Thymus (tissue), 11 donors: Measurements from ENCODE around the gene PRKX. TPM values are rescaled to one million over a fixed set of nuclear protein-coding genes. Genes with fewer than 3 reads are reported as not detected.
"Not testable (repeated sequence)": the region's sequence is repeated elsewhere in the genome, so short reads cannot be mapped to it uniquely, and the experiment has no call there.

Experiments used
- DNase-seq, 9 donors: peaks; one replicate each; pipeline ENCODE4 v3.0.0-alpha.2; 2013; ENCODE audit warnings: low spot score in 9 of 9, low read depth in 6 of 9, missing footprints in 1 of 9
- H3K27ac ChIP-seq, 2 donors: one replicate each; pipeline ENCODE4 v1.5.1; 2013; ENCODE audit warnings: control low read depth in 1 of 2, low read depth in 1 of 2, low read length in 1 of 2, mild to moderate bottlenecking in 1 of 2, moderate library complexity in 1 of 2
- H3K27me3 ChIP-seq, 2 donors: one replicate each; pipeline ENCODE4 v1.5.1; 2013; ENCODE audit warnings: low read length in 1 of 2; ENCODE audit not compliant: control insufficient read depth in 2 of 2, insufficient read depth in 1 of 2
- H3K36me3 ChIP-seq, 2 donors: one replicate each; pipeline ENCODE4 v1.5.1; 2013; ENCODE audit warnings: low read length in 1 of 2, mild to moderate bottlenecking in 1 of 2, moderate library complexity in 1 of 2; ENCODE audit not compliant: control insufficient read depth in 2 of 2, insufficient read depth in 2 of 2
- H3K4me1 ChIP-seq, 2 donors: one replicate each; pipeline ENCODE4 v1.5.1; 2013; ENCODE audit warnings: low read length in 2 of 2; ENCODE audit not compliant: control insufficient read depth in 2 of 2, insufficient read depth in 2 of 2
- H3K4me3 ChIP-seq, 2 donors: one replicate each; pipeline ENCODE4 v1.5.1; 2013; ENCODE audit warnings: low read length in 2 of 2, control low read depth in 1 of 2, mild to moderate bottlenecking in 1 of 2
- H3K9me3 ChIP-seq, 2 donors: one replicate each; pipeline ENCODE4 v1.5.1; 2013; ENCODE audit warnings: low read length in 1 of 2, mild to moderate bottlenecking in 1 of 2; ENCODE audit not compliant: control insufficient read depth in 2 of 2, insufficient read depth in 1 of 2
- WGBS: extraction: QIAGEN DNeasy Blood & Tissue Kit; methylation state at CpG from one replicate; pipeline ENCODE4 v1.1.7; 2013; 5-methylcytosine and 5-hydroxymethylcytosine counted together
- polyA plus RNA-seq: library from polyadenylated mRNA; stranded (reverse); fragments of 200-250 nt; gene quantifications from one replicate; pipeline ENCODE4 v1.2.3, GENCODE V29; 2013
- total RNA-seq: library from RNA; stranded (reverse); fragments of 120-200 nt; gene quantifications from one replicate; pipeline ENCODE4 v1.2.4, GENCODE V29; 2013
- donor health status: healthy.

The PRKX gene
- total and polyA plus RNA-seq, 2 donors = 8.6 to 14.2 TPM

GRCh38 chrX:3582451-3582850, 131.0 kb downstream of the PRKX start:
- Histone ChIP-seq H3K36me3 (no peaks in the 10 kb centered on the region), H3K9me3 (no peaks in the 10 kb centered on the region), H3K4me3 (no peak overlapping the region), H3K27ac (no peak overlapping the region), H3K4me1 (no peaks in the 10 kb centered on the region), H3K27me3 (no peaks in the 10 kb centered on the region)
- DNase-seq = no peak

- no peaks in the 10 kb centered on the region for H3K36me3 ChIP-seq
- 82% methylated on average over 2 of the region's 2 CpGs for WGBS
Measured at GRCh38 chrX:3581609-3582108, 131.8 kb downstream of the PRKX start.

GRCh38 chrX:3577551-3577950, 135.9 kb downstream of the PRKX start:
- no peaks in the 10 kb centered on the region for H3K9me3 ChIP-seq
- H3K4me3 ChIP-seq = no peak overlapping the region
- no peak for DNase-seq
- H3K27me3 ChIP-seq = no peaks in the 10 kb centered on the region
- H3K4me1 ChIP-seq = no peaks in the 10 kb centered on the region
- 97% methylated on average over 1 of the region's 1 CpG for WGBS
- no peaks in the 10 kb centered on the region for H3K36me3 ChIP-seq
- no peak overlapping the region for H3K27ac ChIP-seq

More at GRCh38 chrX:3581609-3582108, 131.8 kb downstream of the PRKX start:
- Histone ChIP-seq H3K27me3 (no peaks in the 10 kb centered on the region), H3K4me1 (no peaks in the 10 kb centered on the region), H3K9me3 (no peaks in the 10 kb centered on the region), H3K27ac (no peak overlapping the region), H3K4me3 (no peak overlapping the region)
- DNase-seq = no peak

- Histone ChIP-seq H3K4me1 (no peaks in the 10 kb centered on the region), H3K9me3 (no peaks in the 10 kb centered on the region), H3K36me3 (no peaks in the 10 kb centered on the region), H3K27me3 (no peaks in the 10 kb centered on the region), H3K27ac (no peak overlapping the region), H3K4me3 (no peak overlapping the region)
- DNase-seq = no peak
- 87% methylated on average over 11 of the region's 11 CpGs for WGBS
Measured at GRCh38 chrX:3576886-3577501, 136.5 kb downstream of the PRKX start.

- WGBS = 91% methylated on average over 3 of the region's 3 CpGs
- Histone ChIP-seq H3K4me1 (no peaks in the 10 kb centered on the region), H3K36me3 (no peaks in the 10 kb centered on the region), H3K27me3 (no peaks in the 10 kb centered on the region), H3K27ac (no peak overlapping the region), H3K4me3 (no peak overlapping the region), H3K9me3 (no peaks in the 10 kb centered on the region)
- DNase-seq = no peak
Measured at GRCh38 chrX:3567686-3568085, 145.8 kb downstream of the PRKX start.

- no peak overlapping the region for H3K4me3 ChIP-seq
- whole genome bisulfite sequencing = 92% methylated on average over 4 of the region's 4 CpGs
- H3K27me3 ChIP-seq = no peaks in the 10 kb centered on the region
- no peaks in the 10 kb centered on the region for H3K9me3 ChIP-seq
- H3K36me3 ChIP-seq = no peaks in the 10 kb centered on the region
- H3K27ac ChIP-seq = no peak overlapping the region
- no peak for DNase-seq
- H3K4me1 ChIP-seq = no peaks in the 10 kb centered on the region
Measured at GRCh38 chrX:3563451-3563850, 150.0 kb downstream of the PRKX start.

GRCh38 chrX:3560010-3560409, 153.4 kb downstream of the PRKX start:
- not testable (repeated sequence) for H3K9me3 ChIP-seq, DNase-seq, H3K27ac ChIP-seq, H3K4me3 ChIP-seq, H3K36me3 ChIP-seq, H3K27me3 ChIP-seq, H3K4me1 ChIP-seq
- WGBS = 96% methylated on average over 6 of the region's 7 CpGs
